ENCODE measurements around the gene LEKR1. TPM values are rescaled to one million over a fixed set of nuclear protein-coding genes. Genes with fewer than 3 reads are reported as not detected.

LEKR1 gene
- total and polyA plus RNA-seq, 3 donors from 2014 or later, result 9.7 to 23.0 (median 22.9) TPM

- H3K4me1 ChIP-seq, result peaks cover 40% of the 10 kb centered on the region
- no peaks in the 10 kb centered on the region for H3K36me3 ChIP-seq (ENCODE audit: low read depth, missing control alignments)
- intact Hi-C loops (cut with DNase I; ENCODE audit: low total_unique reads), result loop anchor here (5.0 kb wide), 1 partner anchor 410 kb away; no protein-coding TSS in a partner anchor
- 50 to 53% methylated on average over 1 of the region's 1 CpG for WGBS, 2 donors
- peak overlapping the region; percentile 97 to 99 for H3K27ac ChIP-seq
- no peaks in the 10 kb centered on the region for H3K27me3 ChIP-seq
- TF ChIP-seq POLR2A (IDR thresholded peaks at IDR 0.05), result no peak
- no peak for TF ChIP-seq CTCF (IDR thresholded peaks at IDR 0.05)
- no peak overlapping the region for H3K4me3 ChIP-seq
- no peak for DNase-seq
- H3K9me3 ChIP-seq, result no peaks in the 10 kb centered on the region
These were observed 261.2 kb downstream of the LEKR1 start for GRCh38 chr3:157087373-157087772.

DNA sequence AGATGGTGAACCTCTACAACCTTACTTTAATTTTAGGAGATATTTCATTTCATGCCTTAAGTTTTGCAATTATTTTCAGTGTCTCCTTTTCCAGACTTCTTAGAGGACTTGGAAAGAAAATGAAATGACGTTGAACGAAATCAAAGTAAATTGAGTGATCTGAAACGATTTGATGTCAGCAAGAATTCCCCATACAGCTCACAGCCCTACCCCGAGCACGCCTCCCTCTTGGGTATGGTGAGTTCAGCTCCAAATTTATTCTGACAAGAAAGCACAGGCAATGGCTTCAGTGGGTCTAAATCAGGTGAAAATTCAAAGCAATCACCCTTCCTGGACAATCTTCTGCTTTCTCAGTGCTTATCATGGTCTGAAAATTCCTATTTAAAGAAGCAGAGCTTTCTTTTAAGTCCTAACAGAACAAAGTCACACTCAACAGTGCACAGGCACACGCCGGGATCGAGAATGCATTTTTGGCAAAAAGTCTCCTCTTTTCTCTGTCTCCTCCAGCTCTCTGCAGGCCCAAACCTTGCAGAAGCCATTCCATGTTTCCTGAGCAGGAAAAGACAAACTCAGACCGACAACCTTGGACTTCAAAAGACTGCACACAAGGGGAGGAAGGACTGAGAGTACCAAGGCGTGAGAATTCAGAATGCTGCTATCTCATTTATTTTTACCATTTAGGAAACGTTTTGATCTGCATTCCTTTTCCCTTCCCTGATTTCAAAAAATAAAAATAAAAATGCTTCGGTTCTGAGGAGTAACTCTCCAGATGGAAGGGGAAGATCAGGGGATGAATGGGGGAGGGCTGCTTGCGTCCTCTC is 261.8 kb downstream of the LEKR1 start:
- Histone ChIP-seq H3K27ac (peak overlapping the region; percentile 97 to 99), H3K27me3 (no peaks in the 10 kb centered on the region), H3K4me3 (peak overlapping the region; percentile 60 to 64), H3K9me3 (no peaks in the 10 kb centered on the region), H3K36me3 (ENCODE audit: low read depth, missing control alignments) (no peaks in the 10 kb centered on the region), H3K4me1 (peaks cover 40% of the 10 kb centered on the region)
- intact Hi-C loops (cut with DNase I; ENCODE audit: low total_unique reads), result loop anchor here (2.0 to 5.0 kb wide), 2 partner anchors 43 to 411 kb away; no protein-coding TSS in a partner anchor
- 1 to 6% methylated on average over 13 of the region's 13 CpGs for WGBS, 2 donors
- DNase-seq, result no peak
- TF ChIP-seq CTCF (IDR thresholded peaks at IDR 0.05) (no peak), POLR2A (IDR thresholded peaks at IDR 0.05) (no peak)

GRCh38 chr3:157088601-157089454 is 262.7 kb downstream of the LEKR1 start:
- Histone ChIP-seq H3K9me3 (no peaks in the 10 kb centered on the region), H3K27ac (peak overlapping the region; percentile 97 to 99), H3K4me1 (peaks cover 40% of the 10 kb centered on the region), H3K4me3 (peak overlapping the region; percentile 60 to 64), H3K27me3 (no peaks in the 10 kb centered on the region), H3K36me3 (ENCODE audit: low read depth, missing control alignments) (no peaks in the 10 kb centered on the region)
- WGBS, 2 donors, result 0% methylated on average over 28 to 56 of the region's 59 CpGs
- peak; percentile 96 for DNase-seq
- no peak for TF ChIP-seq POLR2A (IDR thresholded peaks at IDR 0.05)
- peak in 1 of 3 experiments; percentile 44 for TF ChIP-seq CTCF (IDR thresholded peaks at IDR 0.05)
- intact Hi-C loops (cut with DNase I; ENCODE audit: low total_unique reads), result loop anchor here (2.0 to 5.0 kb wide), 2 partner anchors 42 to 412 kb away; no protein-coding TSS in a partner anchor

DNA sequence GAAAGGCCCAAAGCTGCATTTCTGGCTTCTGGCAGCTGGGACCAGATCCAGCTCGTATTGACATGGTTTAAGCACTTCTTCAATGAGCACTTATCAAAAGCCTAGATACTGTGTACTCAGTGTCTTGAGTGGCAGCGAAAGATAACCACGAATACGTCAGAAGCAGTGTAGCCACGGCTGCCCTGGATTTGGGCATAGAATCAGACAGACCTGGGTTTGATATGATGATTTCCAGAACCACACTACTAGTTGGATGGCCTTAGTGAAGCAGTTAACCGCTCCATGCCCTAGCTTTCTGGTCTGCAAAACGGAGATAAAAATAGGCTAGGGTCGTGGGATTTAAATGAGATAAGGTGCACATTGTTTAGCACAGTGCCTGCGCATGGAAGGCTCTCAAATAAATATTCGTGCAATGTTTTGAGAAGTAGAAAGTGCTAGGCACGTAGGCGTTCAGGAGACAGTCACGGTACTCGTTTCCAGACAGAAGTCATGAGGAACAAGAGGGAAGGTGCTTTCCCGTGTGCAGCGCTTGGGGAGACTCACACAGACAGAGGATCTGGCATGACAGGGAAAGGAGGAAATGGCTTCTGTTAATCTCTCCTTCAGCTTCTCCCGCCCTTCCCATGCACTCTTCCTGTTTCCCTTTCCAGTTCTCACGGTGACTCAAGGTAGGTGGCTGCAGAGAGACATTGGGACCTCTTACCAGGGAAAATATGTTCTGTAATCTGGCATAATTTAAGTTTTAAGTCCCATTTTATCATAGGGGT is 263.5 kb downstream of the LEKR1 start:
- intact Hi-C loops (cut with DNase I; ENCODE audit: low total_unique reads), result loop anchor here (2.0 to 5.0 kb wide), 2 partner anchors 41 to 412 kb away; no protein-coding TSS in a partner anchor
- H3K4me1 ChIP-seq, result peaks cover 40% of the 10 kb centered on the region
- H3K27ac ChIP-seq, result peak overlapping the region; percentile 97 to 99
- 7 to 8% methylated on average over 17 to 18 of the region's 18 CpGs for WGBS, 2 donors
- no peaks in the 10 kb centered on the region for H3K27me3 ChIP-seq
- peak; percentile 46 for DNase-seq
- no peak for TF ChIP-seq POLR2A (IDR thresholded peaks at IDR 0.05)
- TF ChIP-seq CTCF (IDR thresholded peaks at IDR 0.05), result no peak
- H3K9me3 ChIP-seq, result no peaks in the 10 kb centered on the region
- peak overlapping the region; percentile 60 to 64 for H3K4me3 ChIP-seq
- H3K36me3 ChIP-seq (ENCODE audit: low read depth, missing control alignments), result no peaks in the 10 kb centered on the region

Measured in testis (tissue), 3 donors.